A673 (cell line): Measurements from ENCODE around the gene CDK13. TPM values are rescaled to one million over a fixed set of nuclear protein-coding genes. Genes with fewer than 3 reads are reported as not detected.

ENCODE experiments used
- BruUV-seq: library from RNA; stranded (reverse); fragments of 400-500 nt; replicated peaks from 2 replicates; lab custom pipeline; 2021; lab: Mats Ljungman, UMichigan
- CTCF ChIA-PET: fragments of 300-600 bp; sonication (Branson Sonifier 250); formaldehyde crosslinking; loops from one replicate; lab custom pipeline; 2022; ENCODE audit warnings: antibody characterized with exemption; lab: Charles Lee
- POLR2A ChIA-PET: fragments of 300-600 bp; sonication (Branson Sonifier 250); formaldehyde crosslinking; loops from one replicate; lab custom pipeline; 2022; ENCODE audit warnings: antibody characterized with exemption; ENCODE audit not compliant: low non-redundant PET; lab: Charles Lee
- DNase-seq: peaks from one replicate; pipeline ENCODE4 v3.0.0-alpha.2; 2015; ENCODE audit warnings: low spot score
- H3K27ac ChIP-seq: fragments of 200-600 bp; sonication (generic); 2 replicates; pipeline ENCODE4 v1.5.1; 2016; ENCODE audit warnings: mixed run types, low read depth, mild to moderate bottlenecking, mixed read lengths, antibody characterized with exemption, low read length; ENCODE audit not compliant: poor library complexity, severe bottlenecking
- H3K27me3 ChIP-seq: fragments of 200-600 bp; sonication (generic); replicated peaks from 2 replicates; pipeline ENCODE4 v1.6.1; 2017; ENCODE audit warnings: mixed run types, low read depth, mild to moderate bottlenecking, mixed read lengths, antibody characterized with exemption, low read length; ENCODE audit not compliant: insufficient read depth, poor library complexity
- H3K36me3 ChIP-seq: fragments of 200-600 bp; sonication (generic); 2 replicates; pipeline ENCODE4 v1.6.1; 2016; ENCODE audit warnings: mixed run types, mild to moderate bottlenecking, mixed read lengths, antibody characterized with exemption, low read length; ENCODE audit not compliant: insufficient read depth, poor library complexity, severe bottlenecking
- H3K4me1 ChIP-seq: fragments of 200-600 bp; sonication (generic); 2 replicates; pipeline ENCODE4 v1.6.1; 2017; ENCODE audit warnings: mixed run types, mild to moderate bottlenecking, mixed read lengths, antibody characterized with exemption, low read length; ENCODE audit not compliant: insufficient read depth, poor library complexity, severe bottlenecking
- H3K4me3 ChIP-seq: fragments of 200-600 bp; sonication (generic); 2 replicates; pipeline ENCODE4 v1.5.1; 2016; ENCODE audit warnings: low read depth, mixed run types, mild to moderate bottlenecking, mixed read lengths, low read length; ENCODE audit not compliant: poor library complexity, severe bottlenecking
- H3K9me3 ChIP-seq: fragments of 200-600 bp; sonication (generic); 2 replicates; pipeline ENCODE4 v1.6.1; 2016; ENCODE audit warnings: mixed run types, low read depth, mild to moderate bottlenecking, mixed read lengths, antibody characterized with exemption, low read length; ENCODE audit not compliant: poor library complexity, severe bottlenecking
- CTCF ChIP-seq: fragments of 300-800, 200-600 bp; sonication (generic); conservative IDR thresholded peaks from 2 replicates; pipeline ENCODE4 v1.5.1; 2017; ENCODE audit warnings: low read depth, mild to moderate bottlenecking, antibody characterized with exemption, low read length, moderate library complexity, mixed read lengths
- EZH2 ChIP-seq: fragments of 200-600 bp; sonication (generic); IDR thresholded peaks from 2 replicates; pipeline ENCODE4 v1.6.1; 2017; ENCODE audit warnings: borderline replicate concordance, low read depth, mild to moderate bottlenecking, mixed read lengths, antibody characterized with exemption, low read length; ENCODE audit not compliant: poor library complexity, severe bottlenecking
- intact Hi-C: fragments of 100-400 bp; cut with micrococcal nuclease; formaldehyde crosslinking; loops from one replicate; pipeline ENCODE4 v1.10.0; 2022; ENCODE audit not compliant: unreplicated experiment
- total RNA-seq: library from RNA; stranded (reverse); gene quantifications from 2 replicates; pipeline ENCODE4 v1.2.3, GENCODE V29; 2021

Gene CDK13
- total RNA-seq, 1 experiment from 2014 or later, result 56.6 TPM

- Histone ChIP-seq H3K36me3 (no peaks in the 10 kb centered on the region), H3K27me3 (no peaks in the 10 kb centered on the region), H3K9me3 (no peaks in the 10 kb centered on the region), H3K4me3 (no peak overlapping the region), H3K27ac (no peak overlapping the region), H3K4me1 (peaks cover 5% of the 10 kb centered on the region)
- POLR2A ChIA-PET, result no interaction called here
- CTCF ChIA-PET, result no interaction called here
- TF ChIP-seq CTCF, result no peak
- TF ChIP-seq EZH2, result no peak
- no peak for DNase-seq
- intact Hi-C loops, result no loop called here
- BruUV-seq, result no TSS peak
Measured at GRCh38 chr7:39973801-39974200, 23.7 kb downstream of the CDK13 start.

- CTCF ChIA-PET, result interaction anchor here (0.7 kb wide), 1 partner anchor 108 kb away, joined by 4 read pairs; no protein-coding TSS in a partner anchor
- no peak overlapping the region for H3K27ac ChIP-seq
- no peaks in the 10 kb centered on the region for H3K9me3 ChIP-seq
- TF ChIP-seq EZH2, result no peak
- TF ChIP-seq CTCF, result no peak
- DNase-seq, result no peak
- intact Hi-C loops, result no loop called here
- no peak overlapping the region for H3K4me3 ChIP-seq
- no peaks in the 10 kb centered on the region for H3K36me3 ChIP-seq
- H3K27me3 ChIP-seq, result no peaks in the 10 kb centered on the region
- H3K4me1 ChIP-seq, result peaks cover 5% of the 10 kb centered on the region
- BruUV-seq, result no TSS peak
- POLR2A ChIA-PET, result no interaction called here
Measured at GRCh38 chr7:39978230-39978934, 28.3 kb downstream of the CDK13 start.

GRCh38 chr7:39979406-39980073 is 29.5 kb downstream of the CDK13 start:
- no peak for TF ChIP-seq EZH2
- no peak for TF ChIP-seq CTCF
- POLR2A ChIA-PET, result no interaction called here

More at GRCh38 chr7:39979406-39980073, 29.5 kb downstream of the CDK13 start:
- CTCF ChIA-PET, result no interaction called here
- no TSS peak for BruUV-seq
- intact Hi-C loops, result no loop called here
- Histone ChIP-seq H3K4me1 (peaks cover 5% of the 10 kb centered on the region), H3K27ac (no peak overlapping the region), H3K27me3 (no peaks in the 10 kb centered on the region), H3K9me3 (no peaks in the 10 kb centered on the region), H3K4me3 (no peak overlapping the region), H3K36me3 (no peaks in the 10 kb centered on the region)
- DNase-seq, result no peak
